HFF-Myc (cell line): Measurements from ENCODE around the gene AP2A2.

Experiments
- DNase-seq: peaks from one replicate; pipeline ENCODE4 v3.0.0-alpha.2; 2011; ENCODE audit warnings: low read depth; ENCODE audit errors: extremely low read depth
- H3K4me3 ChIP-seq: replicated peaks from 2 replicates; pipeline ENCODE4 v1.5.1; 2011; ENCODE audit warnings: low read depth, mild to moderate bottlenecking, control low read depth, low read length
- CTCF ChIP-seq: IDR thresholded peaks from 2 replicates; pipeline ENCODE4 v1.5.1; 2012; ENCODE audit warnings: mild to moderate bottlenecking, low read depth, low read length, control low read depth; ENCODE audit errors: missing control alignments

The AP2A2 gene

DNA sequence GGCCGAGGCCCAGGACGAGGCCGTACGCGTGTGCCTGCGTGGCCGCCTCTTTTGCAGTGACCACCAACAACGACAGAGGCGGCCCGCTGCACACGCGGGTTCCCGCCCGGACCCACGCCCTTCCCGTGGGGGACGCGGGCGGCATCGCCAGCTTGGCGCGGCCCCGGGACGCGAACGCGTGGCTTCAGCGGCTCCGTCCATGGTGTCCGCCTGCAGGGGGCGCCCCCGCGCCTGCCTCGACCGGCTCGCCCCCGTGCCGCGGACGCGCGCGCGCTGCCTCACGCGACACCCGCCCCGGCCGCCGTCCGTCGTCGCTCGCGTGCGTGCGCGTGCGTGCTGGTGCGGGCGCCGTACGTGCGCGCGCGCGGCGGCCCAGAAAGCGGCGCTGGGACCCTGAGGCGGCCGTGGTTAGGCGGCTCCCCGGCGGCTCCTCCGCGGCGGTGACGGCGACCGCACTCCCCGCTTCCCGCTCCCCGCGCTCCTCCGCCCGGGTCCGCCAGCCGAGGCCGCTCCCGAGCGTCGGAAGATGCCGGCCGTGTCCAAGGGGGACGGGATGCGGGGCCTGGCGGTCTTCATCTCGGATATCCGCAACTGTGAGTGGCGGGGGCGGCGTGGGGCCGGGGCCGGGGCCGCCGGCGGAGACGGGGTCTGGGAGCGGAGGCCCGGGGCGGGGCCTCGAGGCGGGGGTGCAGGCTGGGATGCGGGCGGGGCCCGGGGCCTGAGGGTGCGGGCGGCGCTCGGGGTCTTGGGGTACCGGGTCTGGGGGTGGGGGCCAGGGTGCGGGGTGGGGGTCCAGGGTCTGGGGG, at the start of gene AP2A2:
TSS of gene AP2A2 (plus strand) at position 375 of the 806 bp plus-strand sequence. CDS start at position 527, 152 bp downstream.
- TF ChIP-seq CTCF, result peak; percentile 38
- H3K4me3 ChIP-seq, result peak within 1 kb of the TSS; percentile 81
- no peak for DNase-seq

- no peak overlapping the region for H3K4me3 ChIP-seq
- no peak for TF ChIP-seq CTCF
- no peak for DNase-seq
These were observed 49.1 kb upstream of the AP2A2 start for GRCh38 chr11:876545-876944.

DNA sequence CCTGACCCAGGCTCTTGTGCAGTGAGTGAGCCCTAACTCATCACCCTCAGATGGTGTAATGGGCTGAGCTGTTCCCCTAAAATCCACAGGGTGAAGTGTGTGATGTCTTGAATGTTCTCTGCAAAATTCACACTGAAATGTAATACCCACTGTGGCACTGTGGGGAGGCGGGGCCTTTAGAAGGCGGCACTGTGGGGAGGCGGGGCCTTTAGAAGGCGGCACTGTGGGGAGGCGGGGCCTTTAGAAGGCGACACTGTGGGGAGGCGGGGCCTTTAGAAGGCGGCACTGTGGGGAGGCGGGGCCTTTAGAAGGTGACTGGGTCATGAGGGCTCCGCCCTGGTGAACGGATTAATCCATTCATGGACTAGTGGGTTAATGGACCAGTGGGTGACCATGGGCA, 48.1 kb upstream of the AP2A2 start:
- TF ChIP-seq CTCF, result no peak
- no peak for DNase-seq

DNA sequence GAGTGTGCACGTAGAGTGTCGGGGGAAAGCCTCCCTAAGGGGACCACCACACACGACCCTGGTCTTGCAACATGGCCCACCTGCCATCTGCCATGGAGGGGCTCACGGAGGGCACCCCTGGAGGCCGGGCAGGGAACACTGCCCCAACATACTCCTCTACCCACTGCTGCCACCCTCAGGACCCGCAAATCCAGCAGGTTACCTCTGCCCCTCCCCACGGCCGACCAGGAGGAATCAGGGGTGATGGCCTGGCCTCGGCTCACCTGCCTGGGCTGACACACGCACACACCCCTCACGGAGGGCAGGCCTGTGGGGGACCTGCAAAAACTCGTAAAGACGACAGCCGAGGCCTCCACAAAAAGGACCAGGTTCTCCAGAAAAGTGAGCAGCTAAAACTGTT, 45.2 kb upstream of the AP2A2 start:
- no peak for DNase-seq
- no peak overlapping the region for H3K4me3 ChIP-seq
- no peak for TF ChIP-seq CTCF

More for the DNA sequence above, 48.1 kb upstream of the AP2A2 start:
- H3K4me3 ChIP-seq, result no peak overlapping the region

DNA sequence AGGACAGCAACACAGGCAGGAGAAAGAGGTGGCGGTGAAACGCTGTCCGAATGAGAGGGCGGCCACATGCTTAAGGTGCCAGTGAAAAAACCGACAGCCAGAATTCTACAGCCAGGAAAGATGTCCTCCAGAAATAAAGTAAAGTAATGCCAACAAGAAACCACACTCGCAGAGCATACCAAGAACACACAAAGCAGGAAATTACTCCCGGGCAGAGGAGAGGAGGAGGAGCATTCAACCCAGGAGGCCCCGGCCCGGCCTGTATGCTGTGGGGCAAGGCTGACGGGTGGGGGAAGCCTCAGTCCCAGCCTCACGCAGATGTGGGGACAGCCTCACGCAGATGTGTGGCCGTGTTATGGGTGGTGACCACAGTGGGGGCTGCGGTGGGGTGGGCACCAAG, 43.1 kb upstream of the AP2A2 start:
- no peak for DNase-seq
- no peak overlapping the region for H3K4me3 ChIP-seq
- no peak for TF ChIP-seq CTCF

- DNase-seq, result no peak
- TF ChIP-seq CTCF, result no peak
- no peak overlapping the region for H3K4me3 ChIP-seq
These were observed 42.1 kb upstream of the AP2A2 start for GRCh38 chr11:883527-883926.

- no peak for TF ChIP-seq CTCF
- H3K4me3 ChIP-seq, result no peak overlapping the region
- no peak for DNase-seq
These were observed 41.0 kb upstream of the AP2A2 start for GRCh38 chr11:884578-885070.
